Liver (tissue), 9 donors: ENCODE results near the gene TMC2. TPM values are rescaled to one million over a fixed set of nuclear protein-coding genes. Genes with fewer than 3 reads are reported as not detected.

Source experiments
- DNase-seq: peaks from one replicate; pipeline ENCODE4 v3.0.0-alpha.2; 2017; ENCODE audit warnings: low spot score
- H3K27ac ChIP-seq, 2 donors: one replicate each; pipeline ENCODE4 v1.7.0; 2013; ENCODE audit warnings: inconsistent platforms in 2 of 2, low read length in 2 of 2, control low read depth in 1 of 2, low read depth in 1 of 2, mild to moderate bottlenecking in 1 of 2
- H3K27me3 ChIP-seq, 4 donors: one replicate each; pipeline versions ENCODE4 v1.6.1 to v1.7.0; 2013; ENCODE audit warnings: low read length in 3 of 4, inconsistent platforms in 1 of 4, mild to moderate bottlenecking in 1 of 4, moderate library complexity in 1 of 4; ENCODE audit not compliant: control insufficient read depth in 4 of 4, insufficient read depth in 4 of 4
- H3K36me3 ChIP-seq, 4 donors: one replicate each; pipeline versions ENCODE4 v1.6.1 to v1.7.0; 2013; ENCODE audit warnings: low read length in 3 of 4, mild to moderate bottlenecking in 3 of 4, low read depth in 1 of 4, moderate library complexity in 1 of 4; ENCODE audit not compliant: control insufficient read depth in 4 of 4, insufficient read depth in 3 of 4
- H3K4me1 ChIP-seq, 4 donors: one replicate each; pipeline versions ENCODE4 v1.6.1 to v1.7.0; 2013; ENCODE audit warnings: low read length in 3 of 4, mild to moderate bottlenecking in 3 of 4, moderate library complexity in 1 of 4; ENCODE audit not compliant: control insufficient read depth in 4 of 4, insufficient read depth in 4 of 4
- H3K4me3 ChIP-seq, 3 donors: one replicate each; pipeline versions ENCODE4 v1.6.1 to v1.7.0; 2013; ENCODE audit warnings: low read length in 3 of 3, control low read depth in 1 of 3, low read depth in 1 of 3, mild to moderate bottlenecking in 1 of 3
- H3K9ac ChIP-seq, 2 donors: one replicate each; pipeline ENCODE4 v1.7.0; 2013; ENCODE audit warnings: low read length in 2 of 2, mild to moderate bottlenecking in 2 of 2, moderate library complexity in 2 of 2, control low read depth in 1 of 2, low read depth in 1 of 2
- H3K9me3 ChIP-seq, 4 donors: one replicate each; pipeline versions ENCODE4 v1.6.1 to v1.7.0; 2013; ENCODE audit warnings: low read length in 3 of 4; ENCODE audit not compliant: control insufficient read depth in 4 of 4
- CTCF ChIP-seq: fragments of 150-350 bp; IDR thresholded peaks from 2 replicates; pipeline ENCODE4 v1.5.1; 2017; ENCODE audit warnings: improper control_type of control experiment, low read depth, low read length; ENCODE audit not compliant: missing input control
- FOXA1 ChIP-seq: IDR thresholded peaks from 2 replicates; pipeline ENCODE4 v1.6.1; 2016; ENCODE audit warnings: antibody characterized with exemption
- FOXA2 ChIP-seq: IDR thresholded peaks from 2 replicates; pipeline ENCODE4 v1.6.1; 2016; ENCODE audit warnings: antibody characterized with exemption
- GABPA ChIP-seq, 2 donors: IDR thresholded peaks in 1 of 2; conservative IDR thresholded peaks in 1 of 2; 2 replicates each; pipeline ENCODE4 v1.6.1; 2016; ENCODE audit warnings: antibody characterized with exemption in 2 of 2, mild to moderate bottlenecking in 1 of 2, moderate library complexity in 1 of 2
- HNF4A ChIP-seq, 2 donors: conservative IDR thresholded peaks; 2 replicates each; pipeline ENCODE4 v1.6.1; 2016; ENCODE audit warnings: antibody characterized with exemption in 2 of 2, mild to moderate bottlenecking in 2 of 2
- JUND ChIP-seq, 2 donors: IDR thresholded peaks; 2 replicates each; pipeline ENCODE4 v1.6.1; 2016; ENCODE audit warnings: antibody characterized with exemption in 2 of 2
- MAX ChIP-seq: IDR thresholded peaks from 2 replicates; pipeline ENCODE4 v1.6.1; 2016; ENCODE audit warnings: antibody characterized with exemption
- NR2F2 ChIP-seq: IDR thresholded peaks from 2 replicates; pipeline ENCODE4 v1.6.1; 2016; ENCODE audit warnings: antibody characterized with exemption
- RAD21 ChIP-seq, 2 donors: IDR thresholded peaks; 2 replicates each; pipeline ENCODE4 v1.6.1; 2016; ENCODE audit warnings: antibody characterized with exemption in 2 of 2, mild to moderate bottlenecking in 2 of 2
- REST ChIP-seq: IDR thresholded peaks from 2 replicates; pipeline ENCODE4 v1.6.1; 2016; ENCODE audit warnings: antibody characterized with exemption, mild to moderate bottlenecking
- RXRA ChIP-seq, 2 donors: IDR thresholded peaks; 2 replicates each; pipeline ENCODE4 v1.6.1; 2017 to 2018; ENCODE audit warnings: antibody characterized with exemption in 2 of 2, mild to moderate bottlenecking in 1 of 2
- SP1 ChIP-seq: IDR thresholded peaks from 2 replicates; pipeline ENCODE4 v1.6.1; 2018; ENCODE audit warnings: antibody characterized with exemption, mild to moderate bottlenecking
- YY1 ChIP-seq: IDR thresholded peaks from 2 replicates; pipeline ENCODE4 v1.6.1; 2016; ENCODE audit warnings: antibody characterized with exemption, mild to moderate bottlenecking
- ZBTB33 ChIP-seq: IDR thresholded peaks from 2 replicates; pipeline ENCODE4 v1.6.1; 2016; ENCODE audit warnings: antibody characterized with exemption
- WGBS: extraction: QIAGEN DNeasy Blood & Tissue Kit; methylation state at CpG from one replicate; pipeline ENCODE4 v1.1.7; 2013; 5-methylcytosine and 5-hydroxymethylcytosine counted together
- polyA plus RNA-seq, 2 donors: library from polyadenylated mRNA; stranded (reverse) in 1 of 2; unstranded in 1 of 2; fragments of 200-250 nt in 1 of 2; fragments of >200 nt in 1 of 2; fragmentation: Nextera tagmentation in 1 of 2; extraction: Ambion mirVana in 1 of 2; gene quantifications; one replicate each; pipeline versions ENCODE4 v1.2.1 to v1.2.3, GENCODE V29; 2013 to 2015
- total RNA-seq, 2 donors: library from RNA; depleted of rRNA; stranded (reverse); fragments of >200 nt; gene quantifications; one replicate each; pipeline ENCODE4 v1.2.3, GENCODE V29; 2014
- donor health status: healthy.
- donor health status: healthy.
- donor health status: healthy.
- donor health status: healthy.
- donor health status: healthy.

TMC2 gene
- total and polyA plus RNA-seq, 4 donors, result not detected

GRCh38 chr20:2616634-2617033 is 80.3 kb downstream of the TMC2 start:
- no peak overlapping the region for H3K27ac ChIP-seq

GRCh38 chr20:2617099-2617714 is 80.8 kb downstream of the TMC2 start:
- TF ChIP-seq RAD21 (IDR thresholded peaks at IDR 0.05) (no peak), JUND (IDR thresholded peaks at IDR 0.05) (no peak), GABPA (IDR thresholded peaks at IDR 0.05 in 1 of 2, conservative IDR thresholded peaks at IDR 0.05 in 1 of 2) (no peak), FOXA2 (no peak), YY1 (no peak), RXRA (IDR thresholded peaks at IDR 0.05) (no peak), HNF4A (conservative IDR thresholded peaks at IDR 0.05) (no peak), CTCF (no peak), ZBTB33 (no peak), SP1 (no peak)
- no peaks in the 10 kb centered on the region for H3K27me3 ChIP-seq
- WGBS, result 85% methylated on average over 16 of the region's 16 CpGs
- H3K9ac ChIP-seq, result no peak overlapping the region
- no peak overlapping the region for H3K4me3 ChIP-seq
- no peaks in the 10 kb centered on the region for H3K36me3 ChIP-seq
- H3K9me3 ChIP-seq, result no peaks in the 10 kb centered on the region
- DNase-seq, result no peak
- H3K27ac ChIP-seq, result no peak overlapping the region
- no peaks in the 10 kb centered on the region for H3K4me1 ChIP-seq

More at GRCh38 chr20:2616634-2617033, 80.3 kb downstream of the TMC2 start:
- no peak overlapping the region for H3K9ac ChIP-seq
- no peak for DNase-seq
- TF ChIP-seq FOXA1, result no peak
- no peak for TF ChIP-seq JUND (IDR thresholded peaks at IDR 0.05)
- TF ChIP-seq MAX, result no peak
- TF ChIP-seq REST, result no peak
- no peak for TF ChIP-seq CTCF
- no peak for TF ChIP-seq NR2F2
- no peaks in the 10 kb centered on the region for H3K4me1 ChIP-seq
- no peak overlapping the region for H3K4me3 ChIP-seq
- no peaks in the 10 kb centered on the region for H3K9me3 ChIP-seq
- no peaks in the 10 kb centered on the region for H3K36me3 ChIP-seq
- H3K27me3 ChIP-seq, result no peaks in the 10 kb centered on the region
- 76% methylated on average over 9 of the region's 9 CpGs for WGBS
